PC-3 (cell line): ENCODE results near the gene ANKRD42.

ENCODE experiments used
- EZH2 ChIP-seq: fragments of 300-600 bp; sonication (generic); IDR thresholded peaks from one replicate; pipeline ENCODE4 v1.6.1; 2017; ENCODE audit warnings: antibody characterized with exemption, mild to moderate bottlenecking, low read length; ENCODE audit not compliant: unreplicated experiment
- EZH2phosphoT487 ChIP-seq: fragments of 300-600 bp; sonication (generic); IDR thresholded peaks from 2 replicates; pipeline ENCODE4 v1.6.1; 2018; ENCODE audit warnings: mild to moderate bottlenecking, antibody characterized with exemption, low read length, borderline replicate concordance
- TF ChIP-seq, protein P1 (sequence below): fragments of 300-600 bp; sonication (generic); conservative IDR thresholded peaks from 2 replicates; pipeline ENCODE4 v1.5.1; 2017; ENCODE audit warnings: antibody characterized with exemption, low read depth, mild to moderate bottlenecking, low read length

GRCh38 chr11:83259559-83259958 lies 66.0 kb downstream of the ANKRD42 start:
- no peak for TF ChIP-seq EZH2phosphoT487
- TF ChIP-seq, protein P1, sequence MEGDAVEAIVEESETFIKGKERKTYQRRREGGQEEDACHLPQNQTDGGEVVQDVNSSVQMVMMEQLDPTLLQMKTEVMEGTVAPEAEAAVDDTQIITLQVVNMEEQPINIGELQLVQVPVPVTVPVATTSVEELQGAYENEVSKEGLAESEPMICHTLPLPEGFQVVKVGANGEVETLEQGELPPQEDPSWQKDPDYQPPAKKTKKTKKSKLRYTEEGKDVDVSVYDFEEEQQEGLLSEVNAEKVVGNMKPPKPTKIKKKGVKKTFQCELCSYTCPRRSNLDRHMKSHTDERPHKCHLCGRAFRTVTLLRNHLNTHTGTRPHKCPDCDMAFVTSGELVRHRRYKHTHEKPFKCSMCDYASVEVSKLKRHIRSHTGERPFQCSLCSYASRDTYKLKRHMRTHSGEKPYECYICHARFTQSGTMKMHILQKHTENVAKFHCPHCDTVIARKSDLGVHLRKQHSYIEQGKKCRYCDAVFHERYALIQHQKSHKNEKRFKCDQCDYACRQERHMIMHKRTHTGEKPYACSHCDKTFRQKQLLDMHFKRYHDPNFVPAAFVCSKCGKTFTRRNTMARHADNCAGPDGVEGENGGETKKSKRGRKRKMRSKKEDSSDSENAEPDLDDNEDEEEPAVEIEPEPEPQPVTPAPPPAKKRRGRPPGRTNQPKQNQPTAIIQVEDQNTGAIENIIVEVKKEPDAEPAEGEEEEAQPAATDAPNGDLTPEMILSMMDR, result no peak
- no peak for TF ChIP-seq EZH2
